Left lobe of liver (tissue), 2 donors: ENCODE data around the gene ALG10B. TPM values are rescaled to one million over a fixed set of nuclear protein-coding genes. Genes with fewer than 3 reads are reported as not detected.

Source experiments
- ATAC-seq: fragments of 200-7000 bp; cut with Tn5 transposase; one replicate; pipeline ENCODE4 v1.9.1; 2020; ENCODE audit warnings: mild to moderate bottlenecking, moderate library complexity
- DNase-seq: peaks from one replicate; pipeline ENCODE4 v3.0.0-alpha.2; 2020; ENCODE audit warnings: low spot score
- total RNA-seq: library from RNA; stranded (reverse); gene quantifications from one replicate; pipeline ENCODE4 v1.2.1, GENCODE V29; 2021
- donor health status: DM: no; HTN: no; CAD: no; lungs with moderate emphysema.
- donor health status: DM: no; HTN: yes; CAD: no.

Gene ALG10B
- total RNA-seq, 1 donor from 2014 or later: 4.1 TPM

- ATAC-seq (no peak), DNase-seq (no peak)
Observed at GRCh38 chr12:38373784-38374183, 57.2 kb downstream of the ALG10B start.

- ATAC-seq (no peak), DNase-seq (no peak)
Observed at GRCh38 chr12:38374751-38375150, 58.2 kb downstream of the ALG10B start.
